Neural cell (in vitro differentiated cells): ENCODE results near the gene PTPRN2. TPM values are rescaled to one million over a fixed set of nuclear protein-coding genes. Genes with fewer than 3 reads are reported as not detected.

Source experiments
- H2AFZ ChIP-seq: fragments of 200-600, 300-800 bp; sonication (generic), shearing (Covaris generic); 2 replicates; pipeline ENCODE4 v1.6.0; 2014; ENCODE audit warnings: low read depth, mild to moderate bottlenecking, antibody characterized with exemption, low read length, moderate library complexity
- H3F3A ChIP-seq: fragments of 200-600 bp; shearing (Covaris generic); 2 replicates; pipeline ENCODE4 v1.6.1; 2016; ENCODE audit warnings: mild to moderate bottlenecking, moderate library complexity, mixed read lengths, antibody characterized with exemption, low read length; ENCODE audit not compliant: insufficient read depth, poor library complexity, severe bottlenecking
- H3K27ac ChIP-seq: fragments of 200-600, 300-800 bp; sonication (generic), shearing (Covaris generic); 2 replicates; pipeline ENCODE4 v1.5.1; 2014; ENCODE audit warnings: mild to moderate bottlenecking, low read length, moderate library complexity
- H3K27me3 ChIP-seq: fragments of 300-800, 200-600 bp; sonication (generic), shearing (Covaris generic); 2 replicates; pipeline ENCODE4 v1.6.0; 2014; ENCODE audit warnings: mild to moderate bottlenecking, low read depth, low read length, moderate library complexity; ENCODE audit not compliant: insufficient read depth
- H3K36me3 ChIP-seq: fragments of 300-800, 200-600 bp; sonication (generic), shearing (Covaris generic); 2 replicates; pipeline ENCODE4 v1.5.1; 2014; ENCODE audit warnings: mild to moderate bottlenecking, antibody characterized with exemption, low read length, moderate library complexity; ENCODE audit not compliant: insufficient read depth
- H3K4me2 ChIP-seq: fragments of 300-800, 200-600 bp; sonication (generic), shearing (Covaris generic); 2 replicates; pipeline ENCODE4 v1.6.0; 2014; ENCODE audit warnings: mild to moderate bottlenecking, low read length
- H3K4me3 ChIP-seq: fragments of 300-800, 200-600 bp; sonication (generic), shearing (Covaris generic); 2 replicates; pipeline ENCODE4 v1.5.1; 2014; ENCODE audit warnings: mild to moderate bottlenecking, low read length, moderate library complexity
- H3K79me2 ChIP-seq: fragments of 200-600 bp; shearing (Covaris generic); replicated peaks from 2 replicates; pipeline ENCODE4 v1.6.0; 2014; ENCODE audit warnings: mild to moderate bottlenecking, low read length, moderate library complexity; ENCODE audit not compliant: insufficient read depth
- H3K9ac ChIP-seq: fragments of 300-800, 200-600 bp; sonication (generic), shearing (Covaris generic); 2 replicates; pipeline ENCODE4 v1.6.1; 2016; ENCODE audit warnings: mild to moderate bottlenecking, low read length, mixed read lengths
- H3K9me2 ChIP-seq: fragments of 200-600 bp; shearing (Covaris generic); 2 replicates; pipeline ENCODE4 v1.6.1; 2016; ENCODE audit warnings: mild to moderate bottlenecking, low read length, mixed read lengths; ENCODE audit not compliant: insufficient read depth
- H3K9me3 ChIP-seq: fragments of 200-600, 300-800 bp; sonication (generic), shearing (Covaris generic); 2 replicates; pipeline ENCODE4 v1.6.1; 2016; ENCODE audit warnings: mild to moderate bottlenecking, mixed run types, low read length, moderate library complexity, mixed read lengths
- H4K20me1 ChIP-seq: fragments of 200-600 bp; shearing (Covaris generic); 2 replicates; pipeline ENCODE4 v1.6.1; 2016; ENCODE audit warnings: mild to moderate bottlenecking, mixed run types; ENCODE audit not compliant: insufficient read depth
- CTCF ChIP-seq: fragments of 450-650 bp; IDR thresholded peaks from 2 replicates; pipeline ENCODE4 v1.5.1; 2014; ENCODE audit warnings: antibody characterized with exemption, mild to moderate bottlenecking, moderate library complexity; ENCODE audit not compliant: poor library complexity, severe bottlenecking
- EP300 ChIP-seq: fragments of 450-650 bp; conservative IDR thresholded peaks from 2 replicates; pipeline ENCODE4 v1.6.1; 2014; ENCODE audit warnings: antibody characterized with exemption, mild to moderate bottlenecking, moderate library complexity; ENCODE audit not compliant: poor library complexity, severe bottlenecking
- EZH2 ChIP-seq: fragments of 200-600, 300-800 bp; shearing (Covaris generic), sonication (generic); IDR thresholded peaks from 2 replicates; pipeline ENCODE4 v1.6.1; 2014; ENCODE audit warnings: antibody characterized with exemption, low read length, borderline replicate concordance, mild to moderate bottlenecking; ENCODE audit not compliant: insufficient read depth, poor library complexity, severe bottlenecking
- MXI1 ChIP-seq: fragments of 450-650 bp; conservative IDR thresholded peaks from 2 replicates; pipeline ENCODE4 v1.6.1; 2014; ENCODE audit warnings: antibody characterized with exemption, mild to moderate bottlenecking; ENCODE audit not compliant: poor library complexity, severe bottlenecking
- POLR2AphosphoS5 ChIP-seq: IDR thresholded peaks from 2 replicates; pipeline ENCODE4 v1.6.1; 2012
- RAD21 ChIP-seq: fragments of 450-650 bp; conservative IDR thresholded peaks from 2 replicates; pipeline ENCODE4 v1.6.1; 2014; ENCODE audit warnings: antibody characterized with exemption, mild to moderate bottlenecking, moderate library complexity
- SMC3 ChIP-seq: fragments of 450-650 bp; conservative IDR thresholded peaks from 2 replicates; pipeline ENCODE4 v1.6.1; 2014; ENCODE audit warnings: antibody characterized with exemption, mild to moderate bottlenecking, moderate library complexity; ENCODE audit not compliant: poor library complexity
- TAF1 ChIP-seq: IDR thresholded peaks from 2 replicates; pipeline ENCODE4 v1.6.1; 2012; ENCODE audit warnings: low read depth
- polyA plus RNA-seq: library from polyadenylated mRNA; depleted of rRNA; stranded (reverse); fragments of >200 nt; gene quantifications from 2 replicates; pipeline ENCODE4 v1.2.3, GENCODE V29; 2014
- TF ChIP-seq, protein P1 (sequence below): IDR thresholded peaks from 2 replicates; pipeline ENCODE4 v1.6.1; 2012; ENCODE audit warnings: borderline replicate concordance

The PTPRN2 gene
- polyA plus RNA-seq, 1 donor from 2014 or later: 31.0 TPM

DNA sequence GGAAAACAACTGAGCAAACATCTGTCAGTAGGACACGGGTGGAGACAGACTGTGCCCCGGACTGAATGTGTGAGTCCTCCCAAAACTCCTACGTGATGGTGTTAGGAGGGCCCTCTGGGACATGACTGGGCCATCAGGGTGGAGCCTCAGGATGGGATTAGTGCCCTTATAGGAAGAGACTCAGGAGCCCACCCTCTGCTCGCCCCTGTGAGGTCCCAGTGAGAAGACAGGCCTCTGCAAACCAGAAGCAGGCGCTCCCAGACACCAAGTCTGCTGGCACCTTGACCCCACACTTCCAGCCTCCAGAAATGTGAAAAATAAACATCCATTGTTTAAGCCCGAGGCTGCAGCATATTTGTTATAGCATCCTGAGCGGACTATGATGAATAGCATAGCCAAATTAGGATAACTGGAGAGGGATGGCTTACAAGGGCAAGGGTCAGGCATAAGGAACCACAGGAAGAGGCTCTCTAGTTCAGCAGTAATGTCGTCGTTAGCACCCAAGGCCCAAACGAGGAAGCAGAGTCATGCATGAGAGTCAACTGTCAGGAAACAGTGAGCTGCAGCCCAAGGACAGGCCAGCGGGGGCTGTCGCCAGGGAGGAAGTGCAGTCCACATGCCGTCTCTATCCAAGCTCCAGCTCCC lies 50.6 kb downstream of the PTPRN2 start:
- no peak overlapping the region for H3K9ac ChIP-seq
- no peak overlapping the region for H3K4me3 ChIP-seq
- no peak overlapping the region for H3K27ac ChIP-seq
- no peaks in the 10 kb centered on the region for H3K36me3 ChIP-seq
- H3K9me2 ChIP-seq: no peaks in the 10 kb centered on the region
- no peaks in the 10 kb centered on the region for H3F3A ChIP-seq
- no peak for TF ChIP-seq RAD21
- no peak for TF ChIP-seq SMC3
- H3K4me2 ChIP-seq: no peak overlapping the region
- H3K27me3 ChIP-seq: no peaks in the 10 kb centered on the region
- no peaks in the 10 kb centered on the region for H4K20me1 ChIP-seq
- H3K79me2 ChIP-seq: no peaks in the 10 kb centered on the region
- H3K9me3 ChIP-seq: no peaks in the 10 kb centered on the region
- H2AFZ ChIP-seq: no peak overlapping the region

- H3K9me3 ChIP-seq: no peaks in the 10 kb centered on the region
- no peaks in the 10 kb centered on the region for H3K27me3 ChIP-seq
- no peaks in the 10 kb centered on the region for H3K9me2 ChIP-seq
- TF ChIP-seq EZH2: no peak
- TF ChIP-seq SMC3: no peak
- TF ChIP-seq, protein P1, sequence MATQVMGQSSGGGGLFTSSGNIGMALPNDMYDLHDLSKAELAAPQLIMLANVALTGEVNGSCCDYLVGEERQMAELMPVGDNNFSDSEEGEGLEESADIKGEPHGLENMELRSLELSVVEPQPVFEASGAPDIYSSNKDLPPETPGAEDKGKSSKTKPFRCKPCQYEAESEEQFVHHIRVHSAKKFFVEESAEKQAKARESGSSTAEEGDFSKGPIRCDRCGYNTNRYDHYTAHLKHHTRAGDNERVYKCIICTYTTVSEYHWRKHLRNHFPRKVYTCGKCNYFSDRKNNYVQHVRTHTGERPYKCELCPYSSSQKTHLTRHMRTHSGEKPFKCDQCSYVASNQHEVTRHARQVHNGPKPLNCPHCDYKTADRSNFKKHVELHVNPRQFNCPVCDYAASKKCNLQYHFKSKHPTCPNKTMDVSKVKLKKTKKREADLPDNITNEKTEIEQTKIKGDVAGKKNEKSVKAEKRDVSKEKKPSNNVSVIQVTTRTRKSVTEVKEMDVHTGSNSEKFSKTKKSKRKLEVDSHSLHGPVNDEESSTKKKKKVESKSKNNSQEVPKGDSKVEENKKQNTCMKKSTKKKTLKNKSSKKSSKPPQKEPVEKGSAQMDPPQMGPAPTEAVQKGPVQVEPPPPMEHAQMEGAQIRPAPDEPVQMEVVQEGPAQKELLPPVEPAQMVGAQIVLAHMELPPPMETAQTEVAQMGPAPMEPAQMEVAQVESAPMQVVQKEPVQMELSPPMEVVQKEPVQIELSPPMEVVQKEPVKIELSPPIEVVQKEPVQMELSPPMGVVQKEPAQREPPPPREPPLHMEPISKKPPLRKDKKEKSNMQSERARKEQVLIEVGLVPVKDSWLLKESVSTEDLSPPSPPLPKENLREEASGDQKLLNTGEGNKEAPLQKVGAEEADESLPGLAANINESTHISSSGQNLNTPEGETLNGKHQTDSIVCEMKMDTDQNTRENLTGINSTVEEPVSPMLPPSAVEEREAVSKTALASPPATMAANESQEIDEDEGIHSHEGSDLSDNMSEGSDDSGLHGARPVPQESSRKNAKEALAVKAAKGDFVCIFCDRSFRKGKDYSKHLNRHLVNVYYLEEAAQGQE: no peak
- TF ChIP-seq MXI1: no peak
- TF ChIP-seq TAF1: no peak
- no peak for TF ChIP-seq EP300
- TF ChIP-seq CTCF: no peak
- no peak for TF ChIP-seq POLR2AphosphoS5
- TF ChIP-seq RAD21: no peak
- H3K79me2 ChIP-seq: no peaks in the 10 kb centered on the region
- H3F3A ChIP-seq: no peaks in the 10 kb centered on the region
- H3K4me2 ChIP-seq: no peak overlapping the region
- H4K20me1 ChIP-seq: no peaks in the 10 kb centered on the region
- H3K36me3 ChIP-seq: no peaks in the 10 kb centered on the region
- no peak overlapping the region for H2AFZ ChIP-seq
- H3K4me3 ChIP-seq: no peak overlapping the region
- H3K27ac ChIP-seq: no peak overlapping the region
- H3K9ac ChIP-seq: no peak overlapping the region
These were observed 52.5 kb downstream of the PTPRN2 start for GRCh38 chr7:158535079-158535478.
